Stimulated activated naive CD8-positive, alpha-beta T cell treated with anti-CD3 and anti-CD28 coated beads, Interleukin-15, Interleukin-2, amounts not matched to agents 100 ng/mL and 50 ng/mL, for 24 hours (primary cell): ENCODE measurements around the gene CA9.

Experiments
- H3K27ac Mint-ChIP-seq: one replicate; pipeline ENCODE4 v1.8.0; 2021; ENCODE audit warnings: mild to moderate bottlenecking, mixed read lengths
- H3K27me3 Mint-ChIP-seq: one replicate; pipeline ENCODE4 v1.8.0; 2021; ENCODE audit warnings: mixed read lengths
- H3K36me3 Mint-ChIP-seq: one replicate; pipeline ENCODE4 v1.8.0; 2021; ENCODE audit warnings: low read depth, mixed read lengths
- H3K4me1 Mint-ChIP-seq: one replicate; pipeline ENCODE4 v1.8.0; 2021; ENCODE audit warnings: low read depth, mixed read lengths
- H3K4me3 Mint-ChIP-seq: one replicate; pipeline ENCODE4 v1.8.0; 2021; ENCODE audit warnings: mild to moderate bottlenecking, mixed read lengths
- H3K9me3 Mint-ChIP-seq: one replicate; pipeline ENCODE4 v1.8.0; 2021; ENCODE audit warnings: mixed read lengths

The CA9 gene

DNA sequence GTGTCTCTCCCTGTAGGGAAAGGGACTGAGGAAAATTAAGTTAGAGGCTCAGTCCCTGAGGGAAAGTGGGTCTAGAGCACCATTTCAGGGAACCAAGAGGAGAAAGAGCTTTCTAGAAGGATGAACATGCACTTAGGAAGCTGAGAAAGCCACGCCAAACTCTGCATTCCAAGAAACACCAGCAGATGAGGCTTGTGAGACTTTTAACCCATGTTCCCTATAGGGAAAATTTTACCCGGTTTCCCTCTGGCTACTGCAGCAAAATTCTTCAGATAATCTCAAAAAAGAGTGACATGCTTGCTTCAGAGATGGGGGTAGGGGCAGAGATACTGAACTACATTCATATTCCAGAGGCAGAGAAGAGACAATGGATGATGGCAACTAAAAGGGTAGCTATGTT, 49.7 kb downstream of the CA9 start:
- H3K27me3 Mint-ChIP-seq = no peaks in the 10 kb centered on the region
- H3K4me3 Mint-ChIP-seq = no peak overlapping the region
- no peaks in the 10 kb centered on the region for H3K9me3 Mint-ChIP-seq
- H3K36me3 Mint-ChIP-seq = peaks cover 66% of the 10 kb centered on the region
- H3K27ac Mint-ChIP-seq = no peak overlapping the region
- no peaks in the 10 kb centered on the region for H3K4me1 Mint-ChIP-seq

DNA sequence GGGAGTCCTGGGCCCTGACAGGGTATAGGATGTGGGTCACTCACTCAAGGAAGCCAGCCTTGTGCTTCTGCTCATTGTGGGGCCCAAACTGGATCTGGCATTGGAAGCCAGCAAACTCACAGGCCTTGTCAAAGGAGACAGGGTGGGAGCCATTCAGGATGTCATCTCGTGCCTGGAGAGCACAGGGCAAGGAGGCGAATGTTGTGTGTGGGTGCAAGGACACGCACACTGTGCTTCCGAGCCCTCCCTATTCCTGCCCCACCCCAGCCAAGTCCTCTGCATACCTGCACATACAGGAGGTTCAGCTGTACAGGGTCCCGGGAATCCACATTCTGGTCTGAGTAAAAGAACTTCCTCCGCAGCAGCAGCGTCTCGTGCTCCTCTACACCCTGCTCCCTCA, 50.2 kb downstream of the CA9 start:
- Mint-ChIP-seq H3K4me1 (no peaks in the 10 kb centered on the region), H3K36me3 (peaks cover 64% of the 10 kb centered on the region), H3K27ac (no peak overlapping the region), H3K4me3 (no peak overlapping the region), H3K27me3 (no peaks in the 10 kb centered on the region), H3K9me3 (no peaks in the 10 kb centered on the region)

DNA sequence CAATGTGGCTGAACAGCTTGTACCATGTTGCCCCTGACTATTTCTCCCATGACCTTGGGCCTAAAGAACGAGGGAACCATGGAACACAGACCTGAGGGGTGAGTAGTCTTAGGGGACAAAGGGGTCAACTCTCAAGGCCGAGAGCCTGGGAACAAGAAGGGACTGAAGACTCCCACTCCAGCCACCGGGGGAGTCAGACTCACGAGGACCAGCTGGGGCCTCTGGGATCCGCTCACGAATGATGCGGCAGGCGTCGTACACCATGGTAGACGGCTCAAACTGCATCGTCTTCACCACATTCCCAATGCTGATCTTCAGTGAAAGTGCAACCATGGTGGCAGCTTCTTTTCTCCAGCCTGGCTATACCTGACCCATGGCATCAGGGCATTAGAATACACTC, 51.6 kb downstream of the CA9 start:
- Mint-ChIP-seq H3K36me3 (peaks cover 51% of the 10 kb centered on the region), H3K9me3 (no peaks in the 10 kb centered on the region), H3K4me3 (no peak overlapping the region), H3K27ac (no peak overlapping the region), H3K4me1 (no peaks in the 10 kb centered on the region), H3K27me3 (no peaks in the 10 kb centered on the region)

DNA sequence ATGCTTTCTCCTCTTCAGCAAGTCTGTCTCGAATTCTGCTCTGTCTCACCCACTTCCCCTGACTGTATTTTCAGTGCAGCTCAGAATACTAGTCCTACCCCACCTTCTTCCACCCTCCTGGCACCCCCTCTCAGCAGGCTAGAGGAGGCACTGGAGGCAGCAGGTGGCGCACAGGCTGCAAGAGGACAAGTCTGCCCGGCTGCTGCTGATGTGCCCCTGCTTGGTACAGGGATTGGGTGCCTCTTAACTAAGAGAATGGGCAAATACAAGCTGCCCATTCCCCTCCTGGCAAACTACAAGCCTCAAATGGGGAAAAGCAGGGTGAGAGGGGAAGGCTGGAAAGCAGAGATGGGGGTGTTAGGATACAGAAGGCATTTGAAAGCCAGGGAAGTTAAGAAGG, 53.2 kb downstream of the CA9 start:
- H3K9me3 Mint-ChIP-seq = no peaks in the 10 kb centered on the region
- no peaks in the 10 kb centered on the region for H3K27me3 Mint-ChIP-seq
- H3K36me3 Mint-ChIP-seq = peaks cover 35% of the 10 kb centered on the region
- no peaks in the 10 kb centered on the region for H3K4me1 Mint-ChIP-seq
- H3K27ac Mint-ChIP-seq = peak overlapping the region; percentile 69
- peak overlapping the region; percentile 67 for H3K4me3 Mint-ChIP-seq

DNA sequence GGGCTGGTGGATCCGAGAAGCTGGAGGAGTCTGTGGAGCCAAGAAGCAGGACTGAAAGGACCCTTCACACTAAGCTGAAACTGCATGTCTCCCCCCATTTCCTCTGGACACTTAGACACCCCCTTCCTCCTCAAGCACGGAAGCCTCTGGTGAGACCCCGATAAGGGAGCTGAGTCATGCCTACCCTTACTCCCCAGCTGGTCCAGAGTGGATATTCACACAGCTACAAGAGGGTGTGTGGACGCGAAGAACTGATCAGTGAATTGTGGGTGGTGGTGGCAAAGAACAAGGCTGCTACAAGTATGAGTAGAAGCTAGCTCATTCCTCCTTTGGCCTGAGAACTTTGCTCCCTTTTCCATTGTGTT, 53.9 kb downstream of the CA9 start:
- no peaks in the 10 kb centered on the region for H3K27me3 Mint-ChIP-seq
- H3K4me3 Mint-ChIP-seq = no peak overlapping the region
- H3K36me3 Mint-ChIP-seq = peaks cover 30% of the 10 kb centered on the region
- H3K4me1 Mint-ChIP-seq = no peaks in the 10 kb centered on the region
- no peak overlapping the region for H3K27ac Mint-ChIP-seq
- no peaks in the 10 kb centered on the region for H3K9me3 Mint-ChIP-seq

DNA sequence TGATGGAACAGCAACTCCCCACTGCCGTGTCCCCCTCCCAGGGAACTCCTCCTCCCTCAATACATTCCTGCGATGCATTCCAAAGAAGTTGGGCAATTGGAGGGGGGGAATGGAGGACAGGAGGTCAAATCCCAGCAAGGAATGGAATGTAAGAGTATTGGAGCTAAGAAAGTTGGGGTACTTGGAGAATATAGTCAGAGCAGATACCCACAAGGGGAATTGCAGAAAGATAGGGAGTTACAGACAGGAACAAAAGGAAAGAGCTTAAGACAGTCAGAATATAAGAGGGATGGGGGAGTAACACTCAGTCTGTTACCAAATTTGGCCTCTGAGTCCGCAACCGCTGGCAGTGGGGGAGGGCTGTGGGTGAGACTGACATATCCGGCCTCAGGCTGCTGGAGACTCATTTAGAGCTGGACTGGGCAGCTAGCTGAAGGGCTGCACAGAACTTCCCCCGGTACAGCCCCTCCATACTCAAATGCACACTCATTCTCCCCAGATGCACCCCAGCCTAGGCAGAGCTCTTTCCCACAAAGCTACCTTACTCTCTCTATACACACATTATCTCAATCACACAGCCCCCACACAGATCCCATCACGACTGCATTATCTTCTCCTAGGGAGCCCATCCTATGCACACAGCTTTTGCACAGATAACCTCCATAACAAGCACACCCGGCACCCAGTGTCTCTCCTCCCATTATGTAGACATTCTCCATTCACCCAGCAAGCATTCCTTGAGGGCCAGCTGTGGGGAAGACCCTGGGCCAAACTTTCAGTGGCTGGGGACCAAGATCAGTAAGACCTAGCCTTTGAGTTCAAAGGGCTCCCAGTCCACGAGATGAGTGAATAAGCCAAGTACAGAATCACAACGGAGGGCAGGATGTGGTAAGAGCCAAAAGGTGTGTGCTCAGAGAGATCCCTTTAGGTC, 54.6 kb downstream of the CA9 start:
- no peaks in the 10 kb centered on the region for H3K9me3 Mint-ChIP-seq
- peaks cover 5% of the 10 kb centered on the region for H3K4me1 Mint-ChIP-seq
- H3K27ac Mint-ChIP-seq = no peak overlapping the region
- H3K4me3 Mint-ChIP-seq = no peak overlapping the region
- H3K27me3 Mint-ChIP-seq = no peaks in the 10 kb centered on the region
- peaks cover 28% of the 10 kb centered on the region for H3K36me3 Mint-ChIP-seq

DNA sequence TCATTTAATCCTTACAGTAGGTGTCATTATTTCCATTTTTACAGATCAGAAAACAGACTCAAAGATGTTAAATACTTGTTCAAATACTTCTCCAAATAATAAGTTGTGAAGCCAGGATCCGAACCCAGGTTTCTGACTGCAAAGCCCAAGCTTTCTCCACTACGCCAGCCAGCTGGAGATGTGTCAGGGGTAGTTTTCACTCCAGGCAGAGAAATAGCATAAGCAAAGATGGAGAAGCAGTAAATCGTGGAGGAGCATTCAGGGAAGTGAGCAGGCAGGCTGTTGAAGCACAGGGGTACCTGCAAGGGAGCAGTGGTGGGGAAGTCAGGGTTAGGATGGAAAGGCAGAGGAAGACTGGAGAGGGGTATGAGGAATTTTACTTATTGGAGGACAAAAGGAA, 55.4 kb downstream of the CA9 start:
- Mint-ChIP-seq H3K27ac (no peak overlapping the region), H3K4me3 (no peak overlapping the region), H3K4me1 (peaks cover 13% of the 10 kb centered on the region), H3K36me3 (peaks cover 22% of the 10 kb centered on the region), H3K27me3 (no peaks in the 10 kb centered on the region), H3K9me3 (no peaks in the 10 kb centered on the region)

DNA sequence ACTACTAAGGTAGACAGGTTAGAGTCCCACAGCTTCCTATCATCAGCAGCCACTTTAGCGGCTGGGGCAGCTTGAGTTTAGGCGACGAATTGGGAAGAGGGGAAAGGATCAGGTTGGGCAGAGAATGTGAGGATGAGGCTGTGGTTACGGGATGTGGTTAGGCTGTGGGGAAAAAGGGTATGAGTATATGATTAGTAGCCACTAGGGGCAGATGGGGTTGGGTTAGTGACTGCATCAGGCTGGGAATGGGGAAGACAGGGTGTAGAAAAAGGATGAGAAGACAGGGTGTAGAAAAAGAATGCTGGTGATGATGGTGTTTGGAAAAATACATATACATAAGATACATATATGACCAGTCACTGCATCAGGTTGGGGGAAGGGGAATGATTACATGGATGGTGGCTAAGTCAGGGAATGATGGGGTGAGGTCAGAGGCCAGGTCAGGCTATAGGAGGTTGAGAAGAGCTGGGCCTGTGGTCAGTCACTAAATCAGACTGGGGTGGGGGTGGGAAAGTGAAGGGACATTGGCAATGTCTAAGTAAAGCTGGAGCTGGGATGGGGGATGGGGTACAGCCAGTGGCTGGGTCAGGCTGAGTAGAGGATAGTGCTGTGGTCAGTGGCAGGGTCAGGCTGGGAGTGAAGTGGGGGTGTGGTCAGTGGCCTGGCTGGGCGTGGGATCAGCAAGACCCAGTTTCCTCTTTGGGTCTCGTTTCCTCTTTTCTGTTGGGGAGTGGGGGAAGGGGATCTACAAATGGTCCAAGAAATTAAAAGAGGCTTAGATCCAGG, 56.2 kb downstream of the CA9 start:
- H3K36me3 Mint-ChIP-seq = peaks cover 19% of the 10 kb centered on the region
- H3K4me3 Mint-ChIP-seq = no peak overlapping the region
- no peaks in the 10 kb centered on the region for H3K27me3 Mint-ChIP-seq
- peaks cover 17% of the 10 kb centered on the region for H3K4me1 Mint-ChIP-seq
- H3K27ac Mint-ChIP-seq = no peak overlapping the region
- H3K9me3 Mint-ChIP-seq = no peaks in the 10 kb centered on the region

DNA sequence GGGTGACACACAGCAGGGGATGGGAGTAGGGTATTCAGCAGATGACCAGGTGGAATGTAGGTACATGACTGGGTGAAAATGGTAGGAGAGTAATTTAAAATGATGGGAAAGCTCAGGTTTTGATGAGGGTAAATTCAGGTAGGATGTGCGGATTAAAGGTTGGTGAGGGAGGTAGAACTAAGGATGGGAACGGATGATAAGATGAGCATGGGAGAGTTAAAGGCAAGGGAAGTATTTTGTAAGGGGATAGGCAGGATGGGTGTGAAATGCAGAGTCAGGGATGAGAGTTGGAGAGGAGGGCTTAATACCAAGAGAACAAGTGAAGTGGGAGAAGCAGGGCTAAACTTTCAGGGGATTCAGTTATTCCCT, 56.7 kb downstream of the CA9 start:
- H3K9me3 Mint-ChIP-seq = no peaks in the 10 kb centered on the region
- peaks cover 22% of the 10 kb centered on the region for H3K36me3 Mint-ChIP-seq
- no peaks in the 10 kb centered on the region for H3K27me3 Mint-ChIP-seq
- H3K4me1 Mint-ChIP-seq = peaks cover 17% of the 10 kb centered on the region
- no peak overlapping the region for H3K27ac Mint-ChIP-seq
- no peak overlapping the region for H3K4me3 Mint-ChIP-seq
